ENCODE data around the gene TMEFF2.

Gene TMEFF2

GRCh38 chr2:192165842-192166241 lies 28.9 kb downstream of the TMEFF2 start:
- CTCF ChIA-PET: interaction anchor here (1.7 kb wide), 1 partner anchor 353 kb away, joined by 11 read pairs; no protein-coding TSS in a partner anchor
- POLR2A ChIA-PET: no interaction called here
- H3K4me3 ChIP-seq (ENCODE audit: low read depth, low read length): no peak overlapping the region
- TF ChIP-seq CTCF (IDR thresholded peaks at IDR 0.05; ENCODE audit: insufficient read depth, low read length, missing control alignments): no peak
- DNase-seq (ENCODE audit: low read depth, low spot score): no peak

GRCh38 chr2:192162392-192163042 lies 32.2 kb downstream of the TMEFF2 start:
- no peak overlapping the region for H3K4me3 ChIP-seq (ENCODE audit: low read depth, low read length)
- DNase-seq (ENCODE audit: low read depth, low spot score): no peak

GRCh38 chr2:192161656-192162290 lies 33.0 kb downstream of the TMEFF2 start:
- no peak for TF ChIP-seq CTCF (IDR thresholded peaks at IDR 0.05; ENCODE audit: insufficient read depth, low read length, missing control alignments)
- POLR2A ChIA-PET: interaction anchor here (0.8 to 1.3 kb wide), 2 partner anchors 343 to 349 kb away, joined by 4 to 5 read pairs; no protein-coding TSS in a partner anchor
- no peak overlapping the region for H3K4me3 ChIP-seq (ENCODE audit: low read depth, low read length)
- CTCF ChIA-PET: interaction anchor here (0.7 to 10.6 kb wide), 91 partner anchors 7 to 660 kb away, joined by 3 to 601 read pairs (median 6); partner anchors contain the start of genes CAVIN2 and TMEFF2
- DNase-seq (ENCODE audit: low read depth, low spot score): no peak

More at GRCh38 chr2:192162392-192163042, 32.2 kb downstream of the TMEFF2 start:
- ChIA-PET POLR2A (interaction anchor here (0.8 to 1.3 kb wide), 2 partner anchors 343 to 350 kb away, joined by 4 to 5 read pairs; no protein-coding TSS in a partner anchor), CTCF (interaction anchor here (0.5 to 10.6 kb wide), 97 partner anchors 8 to 661 kb away, joined by 3 to 601 read pairs (median 6); partner anchors contain the start of genes CAVIN2 and TMEFF2)
- TF ChIP-seq CTCF (IDR thresholded peaks at IDR 0.05; ENCODE audit: insufficient read depth, low read length, missing control alignments): peak; percentile 72

- H3K4me3 ChIP-seq (ENCODE audit: low read depth, low read length): no peak overlapping the region
- ChIA-PET POLR2A (no interaction called here), CTCF (interaction anchor here (0.8 to 10.6 kb wide), 7 partner anchors 10 to 607 kb away, joined by 3 to 601 read pairs (median 4); no protein-coding TSS in a partner anchor)
- TF ChIP-seq CTCF (IDR thresholded peaks at IDR 0.05; ENCODE audit: insufficient read depth, low read length, missing control alignments): no peak
- no peak for DNase-seq (ENCODE audit: low read depth, low spot score)
These were observed 35.0 kb downstream of the TMEFF2 start for GRCh38 chr2:192159736-192160135.

- DNase-seq (ENCODE audit: low read depth, low spot score): no peak
- no peak overlapping the region for H3K4me3 ChIP-seq (ENCODE audit: low read depth, low read length)
- POLR2A ChIA-PET: no interaction called here
- CTCF ChIA-PET: interaction anchor here (0.8 to 10.6 kb wide), 6 partner anchors 126 to 607 kb away, joined by 3 to 601 read pairs (median 9); no protein-coding TSS in a partner anchor
- no peak for TF ChIP-seq CTCF (IDR thresholded peaks at IDR 0.05; ENCODE audit: insufficient read depth, low read length, missing control alignments)
These were observed 35.5 kb downstream of the TMEFF2 start for GRCh38 chr2:192159208-192159607.

- no peak for DNase-seq (ENCODE audit: low read depth, low spot score)
- POLR2A ChIA-PET: no interaction called here
- no peak overlapping the region for H3K4me3 ChIP-seq (ENCODE audit: low read depth, low read length)
- no peak for TF ChIP-seq CTCF (IDR thresholded peaks at IDR 0.05; ENCODE audit: insufficient read depth, low read length, missing control alignments)
- CTCF ChIA-PET: interaction anchor here (1.0 to 10.6 kb wide), 5 partner anchors 288 to 619 kb away, joined by 3 to 601 read pairs (median 4); no protein-coding TSS in a partner anchor
These were observed 37.0 kb downstream of the TMEFF2 start for GRCh38 chr2:192157776-192158175.
